HG03060 (cell line): ENCODE measurements around the gene JAKMIP1.

Experiments
- ATAC-seq: cut with Tn5 transposase; IDR thresholded peaks from one replicate; pipeline ENCODE4 v1.9.1; 2021; ENCODE audit warnings: low read depth, moderate number of reproducible peaks; ENCODE audit not compliant: unreplicated experiment

JAKMIP1 gene

GRCh38 chr4:6183740-6184139 lies 16.6 kb downstream of the JAKMIP1 start:
- ATAC-seq, result peak; percentile 46

DNA sequence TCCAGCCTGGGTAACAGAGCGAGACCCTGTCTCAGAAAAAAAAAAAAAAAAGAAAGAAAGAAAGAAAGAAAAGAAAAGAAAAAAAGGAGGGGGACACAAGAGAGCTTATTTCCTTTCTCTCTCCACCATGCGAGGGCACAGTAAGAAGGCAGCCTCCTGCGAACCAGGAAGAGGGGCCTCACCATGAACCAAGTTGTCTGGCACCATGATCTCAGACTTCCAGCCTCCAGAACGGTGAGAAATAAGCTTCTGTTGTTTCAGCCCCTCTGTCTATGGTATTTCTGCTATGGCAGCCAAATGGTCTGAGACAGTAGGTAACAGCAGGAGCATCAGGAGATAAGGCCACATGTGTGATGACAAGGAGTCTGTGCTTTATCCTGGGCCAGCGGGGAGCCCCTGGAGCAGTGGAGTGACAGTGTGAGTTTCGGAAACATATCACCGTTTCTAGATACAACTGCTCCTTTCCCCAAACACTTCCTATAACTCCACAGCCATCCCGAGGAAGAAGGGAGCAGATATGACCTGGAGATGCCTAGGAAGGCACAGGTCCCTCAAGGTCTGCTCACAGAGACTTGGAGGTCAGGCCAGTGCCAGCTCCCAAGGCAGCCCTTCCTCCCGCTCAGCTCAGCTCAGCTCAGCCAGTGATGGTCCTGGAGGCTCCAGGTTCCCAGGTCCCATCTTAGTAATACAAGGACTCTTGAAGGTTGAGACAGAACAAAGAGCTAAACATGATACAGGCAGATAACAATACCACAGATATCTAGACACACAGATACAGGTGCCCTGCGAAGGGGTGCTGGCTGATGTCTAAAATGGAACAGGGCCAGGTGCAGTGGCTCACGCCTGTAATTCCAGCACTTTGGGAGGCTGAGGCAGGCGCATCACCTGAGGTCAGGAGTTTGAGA lies 17.7 kb downstream of the JAKMIP1 start:
- ATAC-seq, result no peak

DNA sequence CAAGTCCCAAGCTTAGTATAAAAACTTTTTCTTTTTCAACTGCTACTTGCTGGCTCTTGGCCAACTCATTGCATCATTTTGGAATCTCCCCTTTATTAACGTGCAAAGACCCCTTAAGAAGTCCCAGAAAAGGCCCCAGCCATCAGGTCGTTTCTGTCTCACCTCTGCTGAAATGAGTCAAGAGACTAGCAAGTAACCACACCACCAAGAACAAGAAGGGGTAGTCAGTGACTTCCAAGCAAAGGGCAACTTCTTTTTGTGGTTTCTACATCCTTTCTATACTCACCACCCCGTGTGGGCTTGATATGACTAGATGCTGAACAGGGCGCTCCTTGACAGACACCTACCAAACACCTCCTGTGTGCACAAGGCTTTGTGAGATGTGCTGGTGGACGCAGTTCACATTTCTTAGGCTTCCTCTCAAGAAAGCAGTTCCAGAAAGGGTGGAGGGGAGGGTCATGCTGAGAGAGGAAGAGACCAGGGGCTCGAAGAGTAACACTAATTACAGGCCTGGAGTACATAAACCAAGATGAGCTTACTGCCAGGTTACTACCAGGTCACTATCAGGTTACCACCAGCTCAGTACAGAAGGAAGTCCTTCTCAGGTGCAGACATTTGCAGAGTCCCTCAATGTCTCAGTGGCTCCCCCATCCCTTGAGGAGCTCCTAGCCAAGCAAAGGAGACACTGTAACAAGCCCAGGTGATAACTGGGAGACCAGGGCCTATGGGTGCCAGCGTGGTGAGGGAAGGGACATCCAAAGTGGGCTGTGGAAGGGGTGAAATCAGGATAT lies 19.3 kb downstream of the JAKMIP1 start:
- ATAC-seq, result peak; percentile 73

DNA sequence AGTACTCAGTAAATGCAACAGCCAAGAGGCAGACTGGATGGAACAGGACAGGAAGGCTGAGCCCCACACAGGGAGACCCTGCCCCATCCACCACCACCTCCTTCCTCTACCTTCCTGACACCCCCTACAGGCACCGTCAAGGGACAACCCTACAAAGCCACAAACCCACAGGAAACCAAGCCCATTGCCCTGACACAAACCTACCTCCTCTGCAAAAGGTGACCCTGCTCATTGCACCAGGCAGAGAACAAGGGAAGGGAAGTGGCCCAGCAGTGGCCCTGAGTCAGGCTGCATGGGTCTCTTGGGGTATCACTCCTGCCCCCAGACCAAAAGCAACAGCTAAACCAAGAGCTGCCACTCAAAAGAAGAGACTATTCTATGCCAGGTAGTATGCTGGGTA lies 21.0 kb downstream of the JAKMIP1 start:
- ATAC-seq, result no peak

DNA sequence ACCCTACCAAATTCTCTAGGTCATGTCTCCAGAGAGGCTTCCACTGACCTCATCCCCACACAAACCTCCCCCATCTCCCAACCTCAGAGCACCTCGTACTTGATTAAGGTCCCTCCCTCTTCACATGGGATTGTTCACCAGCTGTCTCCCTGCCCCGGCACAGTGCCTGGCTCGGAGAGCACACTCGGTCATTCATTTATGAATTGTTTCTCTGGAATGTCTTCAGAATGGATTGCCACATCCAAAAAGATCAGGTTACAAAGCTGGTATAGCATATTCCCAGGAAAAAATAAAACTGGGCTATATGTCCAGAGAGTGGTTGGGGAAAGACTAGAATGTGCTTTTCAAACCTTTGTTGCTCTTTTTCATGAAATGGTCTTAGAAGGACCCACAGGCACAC lies 21.6 kb downstream of the JAKMIP1 start:
- no peak for ATAC-seq

GRCh38 chr4:6177587-6178197 lies 22.7 kb downstream of the JAKMIP1 start:
- no peak for ATAC-seq

DNA sequence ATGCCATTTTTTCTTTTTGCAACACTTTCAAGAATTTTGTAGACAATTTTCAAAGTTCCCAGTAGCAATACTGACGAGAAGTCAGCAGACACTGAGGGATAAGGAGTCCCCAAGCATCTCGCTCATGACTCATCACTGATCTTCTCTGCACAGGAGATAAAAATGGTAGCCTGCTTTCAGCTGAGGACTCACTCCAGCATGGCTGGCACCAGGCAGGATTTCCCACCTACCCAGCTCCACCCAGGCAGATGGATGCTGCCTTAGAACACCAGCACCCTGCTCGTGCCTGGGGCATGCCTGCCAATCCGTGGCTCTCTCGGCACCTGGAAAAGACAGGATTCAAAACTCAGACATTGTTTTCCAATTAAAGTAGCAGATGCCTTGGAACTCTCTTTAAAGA lies 24.9 kb downstream of the JAKMIP1 start:
- no peak for ATAC-seq

DNA sequence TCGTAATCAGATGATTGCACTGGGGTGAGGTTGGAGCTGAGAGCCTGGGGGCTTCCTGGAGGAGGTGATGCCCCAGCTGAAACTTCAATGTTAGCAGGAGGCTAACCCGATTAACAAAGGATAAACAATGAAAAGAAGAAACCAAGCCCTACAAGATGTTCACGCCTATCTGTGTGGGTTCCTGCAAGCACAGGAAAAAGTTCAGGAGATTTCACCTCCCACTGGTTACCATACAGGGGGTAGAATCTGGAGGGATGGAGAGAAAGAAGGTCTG lies 27.5 kb downstream of the JAKMIP1 start:
- ATAC-seq, result no peak

DNA sequence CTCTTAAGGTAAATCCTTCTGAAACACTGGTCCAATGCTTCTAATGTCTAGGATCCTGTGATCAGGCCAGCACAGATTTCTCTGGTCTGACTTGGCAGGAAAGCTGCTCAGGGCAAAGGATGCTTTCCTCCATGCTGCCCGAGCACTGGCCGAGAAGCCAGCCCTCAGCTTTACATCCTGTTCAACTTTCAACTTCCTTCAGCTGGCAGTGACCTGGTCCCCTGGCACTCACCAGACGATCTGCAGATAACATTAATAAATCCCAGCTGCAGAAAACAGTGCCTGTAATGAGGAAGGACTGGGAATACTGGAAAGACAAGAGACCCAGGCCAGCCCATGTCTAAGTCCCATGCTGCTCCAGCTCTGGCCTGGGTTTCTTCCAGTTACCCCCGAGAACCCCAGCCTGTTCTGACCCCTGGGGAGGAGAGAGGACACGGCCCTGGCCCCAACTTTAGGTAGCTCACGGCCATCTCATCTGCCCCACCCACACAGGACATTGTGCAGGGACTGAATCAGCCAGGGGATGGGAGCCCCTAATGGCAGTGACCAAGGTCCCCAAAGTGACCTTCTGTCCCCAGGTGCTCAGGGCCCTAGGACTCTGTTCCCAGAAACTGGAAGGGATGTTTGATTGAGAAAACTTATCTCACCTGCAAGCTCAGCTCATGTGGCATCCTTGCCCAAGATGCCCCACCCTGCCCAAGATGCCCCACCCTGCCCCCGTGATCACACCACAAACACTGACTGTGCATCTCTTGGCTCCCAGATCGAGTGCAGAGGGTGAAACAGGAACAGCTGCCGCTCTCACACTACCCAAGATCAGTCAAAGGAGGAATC lies 28.0 kb downstream of the JAKMIP1 start:
- no peak for ATAC-seq

GRCh38 chr4:6169239-6169638 lies 31.1 kb downstream of the JAKMIP1 start:
- ATAC-seq, result no peak

DNA sequence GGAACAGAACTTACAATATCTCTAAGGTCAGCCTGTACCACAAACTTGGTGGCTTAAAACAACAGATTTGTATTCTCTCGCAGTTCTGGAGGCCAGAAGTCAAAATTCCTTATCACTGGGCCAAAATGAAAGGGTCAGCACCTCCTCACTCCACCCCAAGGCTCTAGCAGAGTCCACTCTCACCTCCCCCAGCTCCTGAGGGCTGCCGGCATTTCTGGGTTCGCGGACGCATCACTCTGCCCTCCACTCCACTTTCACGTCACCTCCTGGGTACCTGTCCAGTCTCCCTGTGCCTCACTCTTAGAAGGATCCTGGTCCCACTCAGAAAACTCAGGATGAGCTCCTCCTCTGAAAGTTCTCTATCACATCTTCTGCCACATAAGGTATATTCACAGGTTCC lies 34.6 kb downstream of the JAKMIP1 start:
- no peak for ATAC-seq

DNA sequence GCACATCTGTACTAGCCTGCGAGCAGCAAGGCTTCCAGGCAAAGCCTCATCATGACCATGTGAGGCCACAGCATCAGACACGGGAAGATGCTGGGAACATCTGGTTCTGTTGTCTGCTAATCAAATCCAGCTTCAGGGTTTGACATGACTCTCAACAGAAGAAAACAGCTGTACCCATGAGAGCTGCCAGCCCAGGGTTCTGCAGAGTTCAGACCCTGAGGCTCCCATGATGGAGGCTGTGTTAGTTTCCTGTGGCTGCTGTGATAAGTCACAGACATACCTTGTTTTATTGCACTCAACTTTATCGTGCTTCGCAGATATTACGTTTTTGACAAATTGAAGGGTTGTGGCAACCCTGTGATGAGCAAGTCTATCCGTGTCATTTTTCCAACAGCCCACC lies 37.5 kb downstream of the JAKMIP1 start:
- no peak for ATAC-seq

- no peak for ATAC-seq
Observed at GRCh38 chr4:6161921-6162464, 38.4 kb downstream of the JAKMIP1 start.

GRCh38 chr4:6160536-6160935 lies 39.8 kb downstream of the JAKMIP1 start:
- ATAC-seq, result no peak

- no peak for ATAC-seq
Observed at GRCh38 chr4:6157926-6158325, 42.4 kb downstream of the JAKMIP1 start.

GRCh38 chr4:6155996-6156750 lies 44.2 kb downstream of the JAKMIP1 start:
- ATAC-seq, result no peak

- no peak for ATAC-seq
Observed at GRCh38 chr4:6154875-6155274, 45.5 kb downstream of the JAKMIP1 start.

DNA sequence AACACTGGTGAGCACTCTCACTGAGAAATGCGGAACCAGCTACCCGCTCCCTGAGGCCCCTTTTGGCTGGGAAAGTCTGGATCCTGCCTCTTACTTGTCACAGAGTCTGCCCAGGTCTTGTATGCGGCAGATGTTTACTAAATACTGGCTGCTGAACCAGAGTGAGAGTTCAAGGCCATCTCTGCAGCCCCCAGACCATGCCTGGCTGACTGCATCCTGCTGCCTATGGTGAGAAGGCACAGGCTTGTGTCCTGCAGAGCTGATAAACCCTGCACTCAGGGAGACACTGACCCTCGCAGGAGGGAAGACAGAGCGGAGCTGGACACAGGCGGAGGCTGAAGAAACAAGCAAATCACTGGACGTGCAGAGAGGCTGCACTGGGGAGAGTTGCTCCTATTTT lies 46.5 kb downstream of the JAKMIP1 start:
- ATAC-seq, result no peak

DNA sequence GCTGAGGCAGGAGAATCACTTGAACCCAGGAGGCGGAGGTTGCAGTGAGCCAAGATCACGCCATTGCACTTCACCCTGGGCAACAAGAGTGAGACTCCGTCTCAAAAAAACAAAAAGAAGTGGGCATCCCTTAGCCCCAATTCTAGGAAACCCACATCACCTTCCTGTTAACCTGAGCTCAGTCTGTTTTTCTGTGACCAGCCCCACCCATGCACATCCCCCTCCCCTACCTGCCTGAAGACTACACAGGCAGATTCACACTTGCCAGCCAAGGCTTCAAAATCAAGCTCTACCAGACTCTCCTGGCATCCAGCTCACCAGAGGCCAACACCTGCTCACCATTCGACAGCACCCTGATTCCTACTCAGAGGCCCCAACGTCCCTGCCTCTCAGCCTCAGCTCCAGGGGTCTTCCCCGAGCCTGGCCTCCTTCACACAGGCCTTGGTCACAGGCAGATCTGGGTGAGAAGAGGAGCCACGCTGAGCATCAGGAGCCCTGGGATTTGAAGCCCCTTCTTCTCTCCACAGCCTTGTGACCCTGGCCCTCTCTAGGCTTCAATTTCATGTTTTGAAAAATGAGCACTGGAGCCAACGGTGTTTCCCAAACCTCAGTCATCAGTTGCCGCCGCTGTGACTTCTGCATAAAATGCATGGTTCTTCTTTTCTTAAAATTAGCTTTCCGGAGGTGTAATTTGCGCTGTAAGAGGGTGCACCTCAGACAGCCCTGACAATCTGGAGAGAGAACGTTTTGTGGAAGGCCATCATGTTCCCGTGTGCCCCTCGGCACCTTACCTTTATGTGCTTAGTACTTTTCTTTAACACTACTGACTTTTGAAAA lies 47.3 kb downstream of the JAKMIP1 start:
- ATAC-seq, result no peak
